Measurements from ENCODE around the gene GDF11. TPM values are rescaled to one million over a fixed set of nuclear protein-coding genes. Genes with fewer than 3 reads are reported as not detected.
A peak's percentile ranks its signal among the peaks of the same experiment; 100 is the strongest.

Gene GDF11
- total RNA-seq, 1 experiment from 2014 or later, result 31.8 TPM

DNA sequence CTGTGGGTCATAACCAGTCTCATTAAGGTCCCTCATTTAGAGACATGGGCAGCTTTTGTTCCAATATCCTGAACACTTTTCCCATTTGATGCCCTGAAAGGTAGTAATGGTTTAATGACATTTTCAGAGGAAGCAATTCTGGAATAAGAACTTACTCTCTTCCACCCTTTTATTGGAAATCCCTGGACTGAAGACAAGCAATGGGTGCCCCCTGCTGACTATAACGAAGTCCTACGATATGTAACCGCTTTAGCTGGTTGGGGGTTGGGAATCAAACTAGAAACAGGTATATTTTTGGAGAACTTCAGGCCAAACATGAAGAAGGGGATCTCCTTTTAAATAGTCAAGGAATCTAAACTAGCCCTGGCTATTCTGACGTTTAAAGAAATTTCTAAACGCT, 54.1 kb downstream of the GDF11 start:
- H3K36me3 Mint-ChIP-seq (ENCODE audit: insufficient read depth in 1 of 3, low read depth in 3 of 3), result peaks cover 35 to 88% (median 76%) of the 10 kb centered on the region in 3 experiments
- no peak overlapping the region for H4K8ac ChIP-seq (replicated peaks; ENCODE audit: insufficient read length, low read depth, low read length)
- no peaks in the 10 kb centered on the region for H3K27me3 Mint-ChIP-seq (ENCODE audit: low read depth)
- no peak overlapping the region for H3K23ac ChIP-seq (ENCODE audit: insufficient read length, low read depth, low read length)
- no peak overlapping the region for H3T11ph ChIP-seq (ENCODE audit: low read length)
- no peak overlapping the region for H4K5ac ChIP-seq (ENCODE audit: insufficient read length, low read depth, low read length)
- no peaks in the 10 kb centered on the region for H4K20me1 ChIP-seq (ENCODE audit: control insufficient read depth, insufficient read depth, insufficient read length)
- H2BK15ac ChIP-seq (ENCODE audit: low read depth, low read length), result no peak overlapping the region
- no peak overlapping the region for H2BK5ac ChIP-seq (ENCODE audit: insufficient read length, low read length)
- H3K79me2 ChIP-seq (ENCODE audit: insufficient read depth, low read length), result no peaks in the 10 kb centered on the region
- H2AFZ ChIP-seq (ENCODE audit: low read length), result no peak overlapping the region
- no CpG with 5 or more reads among the region's 5 CpGs for WGBS (ENCODE audit: extremely low coverage, insufficient read length, low lambda C conversion rate)
- no peak overlapping the region for H2BK12ac ChIP-seq (ENCODE audit: insufficient read length, low read depth, low read length)
- peak; percentile 64 for TF ChIP-seq CTCF (conservative IDR thresholded peaks at IDR 0.05)
- no peaks in the 10 kb centered on the region for H3K9me3 ChIP-seq (ENCODE audit: control insufficient read depth, low read depth, low read length)
- H2BK20ac ChIP-seq (ENCODE audit: low read depth, low read length, poor library complexity, severe bottlenecking), result no peak overlapping the region
- H3K4me1 Mint-ChIP-seq, result peaks cover 6 to 7% of the 10 kb centered on the region in 2 experiments; a peak in 3 of 4 replicates
- H3K27me3 ChIP-seq (ENCODE audit: insufficient read depth, low read length), result no peaks in the 10 kb centered on the region
- H2AK5ac ChIP-seq (ENCODE audit: insufficient read length, low read length), result no peak overlapping the region
- H3K27ac ChIP-seq (ENCODE audit: insufficient read length, low read depth, low read length), result no peak overlapping the region
- no peak overlapping the region for H3K56ac ChIP-seq (ENCODE audit: insufficient read length, low read depth, low read length)
- H3K9ac ChIP-seq (ENCODE audit: extremely low read depth, insufficient read length, low read length), result no peak overlapping the region
- H3K4me2 ChIP-seq (ENCODE audit: insufficient read depth, insufficient read length, low read length), result no peak overlapping the region
- no peak overlapping the region for H3K14ac ChIP-seq (ENCODE audit: insufficient read depth, low read length)
- no peak overlapping the region for H3K4ac ChIP-seq (ENCODE audit: low read depth, low read length)
- no peak overlapping the region; a peak in 1 of 7 replicates for H3K27ac Mint-ChIP-seq
- H3K23me2 ChIP-seq (ENCODE audit: insufficient read length, low read depth, low read length, poor library complexity, severe bottlenecking), result no peaks in the 10 kb centered on the region
- no peak overlapping the region for H4K91ac ChIP-seq (ENCODE audit: insufficient read length, low read depth, low read length)
- no peaks in the 10 kb centered on the region for H3K9me3 Mint-ChIP-seq
- peaks cover 2% of the 10 kb centered on the region for H3K79me1 ChIP-seq (ENCODE audit: insufficient read depth, low read depth, low read length, poor library complexity, severe bottlenecking)
- no peak overlapping the region for H3K18ac ChIP-seq (ENCODE audit: insufficient read length, low read depth, low read length)
- no peak for DNase-seq
- no peak overlapping the region for H3K4me3 Mint-ChIP-seq
- no peak overlapping the region for H2BK120ac ChIP-seq (ENCODE audit: low read depth, low read length, poor library complexity, severe bottlenecking)
- no peaks in the 10 kb centered on the region for H3K4me1 ChIP-seq (ENCODE audit: insufficient read depth, low read length)
